ENCODE measurements around the gene SLC22A23. TPM values are rescaled to one million over a fixed set of nuclear protein-coding genes. Genes with fewer than 3 reads are reported as not detected.

SLC22A23 gene
- total RNA-seq, 1 experiment from 2014 or later = 38.2 TPM

GRCh38 chr6:3324262-3324942, 132.4 kb downstream of the SLC22A23 start:
- Mint-ChIP-seq H3K27ac (no peak overlapping the region; the same call in 1 of the 2 replicates), H3K36me3 (peaks cover 14% of the 10 kb centered on the region), H3K9me3 (no peaks in the 10 kb centered on the region), H3K4me3 (no peak overlapping the region), H3K27me3 (ENCODE audit: low read depth) (no peaks in the 10 kb centered on the region), H3K4me1 (peaks cover 32% of the 10 kb centered on the region)
- ChIA-PET POLR2A (no interaction called here), CTCF (interaction anchor here (0.5 to 1.8 kb wide), 2 partner anchors 87 to 132 kb away, joined by 3 to 4 read pairs; partner anchors contain the start of gene SLC22A23)
- no peak for TF ChIP-seq ZNF138 (CRISPR knock-in tag; conservative IDR thresholded peaks at IDR 0.05)
- TF ChIP-seq RORB (CRISPR knock-in tag; IDR thresholded peaks at IDR 0.05) = no peak
- no peak for TF ChIP-seq NR2C2 (CRISPR knock-in tag; IDR thresholded peaks at IDR 0.05)
- no peak for ATAC-seq
- DNase-seq (ENCODE audit: low spot score) = no peak

GRCh38 chr6:3323696-3324261, 133.1 kb downstream of the SLC22A23 start:
- TF ChIP-seq MXD4 (CRISPR knock-in tag; IDR thresholded peaks at IDR 0.05; ENCODE audit: borderline replicate concordance) (no peak), ZSCAN18 (CRISPR knock-in tag; IDR thresholded peaks at IDR 0.05) (no peak), FOXP4 (CRISPR knock-in tag; IDR thresholded peaks at IDR 0.05) (no peak), ZNF423 (CRISPR knock-in tag; IDR thresholded peaks at IDR 0.05) (no peak), ZNF232 (CRISPR knock-in tag; IDR thresholded peaks at IDR 0.05) (no peak), USF1 (CRISPR knock-in tag; IDR thresholded peaks at IDR 0.05) (no peak), ETV6 (CRISPR knock-in tag; IDR thresholded peaks at IDR 0.05) (no peak), USF2 (CRISPR knock-in tag; IDR thresholded peaks at IDR 0.05) (no peak), ARID4B (CRISPR knock-in tag; IDR thresholded peaks at IDR 0.05; ENCODE audit: borderline replicate concordance) (no peak), PREB (CRISPR knock-in tag; IDR thresholded peaks at IDR 0.05; ENCODE audit: borderline replicate concordance) (no peak), PRRX2 (CRISPR knock-in tag; IDR thresholded peaks at IDR 0.05) (no peak), ATF1 (CRISPR knock-in tag; IDR thresholded peaks at IDR 0.05) (no peak), ZNF138 (CRISPR knock-in tag; conservative IDR thresholded peaks at IDR 0.05) (no peak), MLX (CRISPR knock-in tag; IDR thresholded peaks at IDR 0.05) (no peak), CBFB (CRISPR knock-in tag; IDR thresholded peaks at IDR 0.05; ENCODE audit: low read depth) (no peak)
- no peak overlapping the region for H3K4me3 Mint-ChIP-seq
- no peaks in the 10 kb centered on the region for H3K27me3 Mint-ChIP-seq (ENCODE audit: low read depth)
- no peaks in the 10 kb centered on the region for H3K9me3 Mint-ChIP-seq
- H3K36me3 Mint-ChIP-seq = peaks cover 14% of the 10 kb centered on the region
- H3K27ac Mint-ChIP-seq = no peak overlapping the region
- peaks cover 26% of the 10 kb centered on the region for H3K4me1 Mint-ChIP-seq
- CTCF ChIA-PET = interaction anchor here (0.5 to 1.8 kb wide), 2 partner anchors 87 to 133 kb away, joined by 3 to 4 read pairs; partner anchors contain the start of gene SLC22A23
- ATAC-seq = no peak
- POLR2A ChIA-PET = no interaction called here
- no peak for DNase-seq (ENCODE audit: low spot score)
